NCI-H1105 treated with DMSO at 0.1 percent for 48 hours (cell line): ENCODE data around the gene U2AF2.
"Not testable (repeated sequence)": the region's sequence is repeated elsewhere in the genome, so short reads cannot be mapped to it uniquely, and the experiment has no call there.

ENCODE experiments used
- DNase-seq: peaks from one replicate; lab custom pipeline; 2025; lab: John Stamatoyannopoulos, UW

U2AF2 gene

DNA sequence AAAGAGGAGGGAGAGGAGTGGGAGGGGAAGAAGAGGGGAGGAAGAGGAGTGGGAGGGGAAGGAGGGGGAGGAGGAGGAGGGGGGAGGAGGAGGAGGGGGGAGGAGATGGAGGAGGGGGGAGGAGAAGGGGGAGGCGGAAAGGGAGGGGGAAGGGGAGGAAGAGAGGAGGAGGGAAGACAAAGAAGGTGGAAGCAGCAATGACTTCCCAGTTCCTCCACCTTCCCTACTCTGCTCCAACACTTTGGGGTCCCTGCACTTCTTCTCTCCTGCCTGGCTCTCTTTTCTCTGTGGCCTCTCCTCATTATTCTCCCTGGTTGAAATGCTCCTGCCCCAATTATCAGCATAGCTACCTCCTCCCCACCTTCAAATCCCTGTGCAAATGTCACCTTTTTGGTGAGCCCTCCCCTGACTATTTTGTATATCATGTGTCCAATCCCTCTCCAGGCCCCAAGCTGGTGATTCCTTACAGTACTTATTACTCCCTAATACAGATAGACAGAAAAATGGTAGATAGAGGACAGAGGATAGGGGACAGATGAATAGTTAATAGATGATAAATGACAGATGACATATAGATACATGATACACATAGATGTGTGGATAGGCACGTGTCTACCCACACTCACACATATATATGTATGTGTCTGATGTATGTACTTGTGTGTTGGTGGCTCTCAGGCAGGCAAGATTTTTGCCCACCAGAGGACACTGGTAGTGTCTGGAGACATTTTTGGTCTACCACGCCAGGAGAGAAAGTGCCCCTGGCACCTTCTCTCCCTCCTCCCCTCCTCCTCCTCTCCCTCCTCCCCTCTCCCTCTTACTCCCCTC, 58.2 kb downstream of the U2AF2 start:
- no peak for DNase-seq

DNA sequence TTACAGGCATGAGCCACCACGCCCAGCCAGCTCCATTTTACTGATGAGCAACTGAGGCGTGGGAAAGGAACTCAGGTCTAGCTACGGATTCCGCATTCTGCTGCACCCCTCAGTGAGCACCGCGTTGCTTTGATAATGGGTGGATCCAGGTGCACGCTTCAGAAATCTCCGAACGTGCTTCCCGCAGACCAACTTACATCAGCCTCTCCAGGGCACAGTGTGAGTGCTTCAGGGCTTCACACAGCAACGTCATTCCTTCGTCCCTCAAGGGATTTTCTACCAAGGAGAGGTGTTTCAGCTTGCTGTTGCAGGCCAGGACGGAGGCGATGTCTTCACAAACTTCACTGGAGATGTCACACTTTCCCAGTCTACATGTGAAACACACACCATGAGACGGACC, 61.7 kb downstream of the U2AF2 start:
- no peak for DNase-seq

- no peak for DNase-seq
These were observed 62.4 kb downstream of the U2AF2 start for GRCh38 chr19:55717251-55717650.

GRCh38 chr19:55717879-55718711, 63.3 kb downstream of the U2AF2 start:
- DNase-seq = not testable (repeated sequence)

DNA sequence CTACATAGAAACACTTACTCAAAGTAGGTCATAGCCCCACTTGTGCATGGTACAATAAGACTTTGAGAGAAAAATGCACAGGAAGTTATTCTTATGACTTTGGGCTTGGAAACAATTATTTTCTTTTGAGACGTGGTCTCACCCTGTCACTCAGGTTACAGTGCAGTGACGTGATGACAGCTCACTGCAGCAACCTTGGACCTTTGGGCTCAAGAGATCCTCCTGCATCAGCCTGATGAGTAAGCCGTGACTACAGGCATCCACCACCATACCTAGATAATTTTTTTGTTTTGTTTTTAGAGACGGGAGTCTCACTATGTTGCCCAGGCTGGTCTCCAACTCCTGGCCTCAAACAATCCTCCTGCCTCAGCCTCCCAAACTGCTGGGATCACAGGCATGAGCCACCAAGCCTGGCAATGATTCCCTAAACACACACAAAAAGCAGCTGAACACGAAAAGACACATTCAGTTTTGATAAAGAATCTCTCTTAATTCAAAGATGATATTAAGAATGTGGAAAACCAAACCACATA, 65.4 kb downstream of the U2AF2 start:
- DNase-seq = no peak

DNA sequence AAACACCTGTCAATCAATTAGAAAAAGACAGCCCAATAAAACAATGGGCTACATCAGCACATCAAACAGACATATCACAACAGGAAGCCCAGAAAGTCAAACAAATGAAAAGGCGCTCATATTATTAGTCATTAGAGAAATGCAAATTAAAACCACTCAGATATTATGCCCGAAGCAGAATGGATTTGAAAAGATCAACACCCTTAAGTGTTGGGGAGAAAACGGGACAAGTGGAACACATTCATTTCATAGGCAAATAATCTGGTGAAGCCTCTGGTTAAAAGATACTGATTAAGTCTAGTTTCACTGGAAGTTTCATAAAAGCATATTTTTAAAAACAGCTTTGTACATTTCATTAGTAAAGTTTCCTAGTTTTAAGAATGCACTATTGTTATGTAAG, 66.0 kb downstream of the U2AF2 start:
- DNase-seq = no peak

- no peak for DNase-seq
These were observed 68.7 kb downstream of the U2AF2 start for GRCh38 chr19:55723491-55723890.
